ENCODE measurements around the gene NKX2-8. TPM values are rescaled to one million over a fixed set of nuclear protein-coding genes. Genes with fewer than 3 reads are reported as not detected.
A peak's percentile ranks its signal among the peaks of the same experiment; 100 is the strongest.

NKX2-8 gene
- total RNA-seq, 4 donors from 2014 or later = not detected

GRCh38 chr14:36570065-36570464 is 12.3 kb downstream of the NKX2-8 start:
- 55% methylated on average over 2 of the region's 2 CpGs for WGBS
- H3K27me3 ChIP-seq = peaks cover 0 to 23% (median 3%) of the 10 kb centered on the region in 4 donors

GRCh38 chr14:36556811-36557433 is 25.5 kb downstream of the NKX2-8 start:
- no peak for DNase-seq (ENCODE audit: extremely low spot score)
- intact Hi-C loops (cut with DNase I) = loop anchor here (10.0 kb wide), 2 partner anchors 388 to 598 kb away; no protein-coding TSS in a partner anchor

More at GRCh38 chr14:36570065-36570464, 12.3 kb downstream of the NKX2-8 start:
- intact Hi-C loops (cut with DNase I) = no loop called here
- Histone ChIP-seq H3K4me1 (no peaks in the 10 kb centered on the region), H3K36me3 (no peaks in the 10 kb centered on the region), H3K27ac (replicated peaks in 1 of 4) (no peak overlapping the region), H3K4me3 (no peak overlapping the region), H3K9me3 (no peaks in the 10 kb centered on the region)
- TF ChIP-seq POLR2AphosphoS5 (IDR thresholded peaks at IDR 0.05) (no peak), CTCF (IDR thresholded peaks at IDR 0.05) (no peak), POLR2A (IDR thresholded peaks at IDR 0.05; ENCODE audit: low read depth) (no peak), EP300 (IDR thresholded peaks at IDR 0.05) (no peak)
- no peak for DNase-seq (ENCODE audit: extremely low spot score)

DNA sequence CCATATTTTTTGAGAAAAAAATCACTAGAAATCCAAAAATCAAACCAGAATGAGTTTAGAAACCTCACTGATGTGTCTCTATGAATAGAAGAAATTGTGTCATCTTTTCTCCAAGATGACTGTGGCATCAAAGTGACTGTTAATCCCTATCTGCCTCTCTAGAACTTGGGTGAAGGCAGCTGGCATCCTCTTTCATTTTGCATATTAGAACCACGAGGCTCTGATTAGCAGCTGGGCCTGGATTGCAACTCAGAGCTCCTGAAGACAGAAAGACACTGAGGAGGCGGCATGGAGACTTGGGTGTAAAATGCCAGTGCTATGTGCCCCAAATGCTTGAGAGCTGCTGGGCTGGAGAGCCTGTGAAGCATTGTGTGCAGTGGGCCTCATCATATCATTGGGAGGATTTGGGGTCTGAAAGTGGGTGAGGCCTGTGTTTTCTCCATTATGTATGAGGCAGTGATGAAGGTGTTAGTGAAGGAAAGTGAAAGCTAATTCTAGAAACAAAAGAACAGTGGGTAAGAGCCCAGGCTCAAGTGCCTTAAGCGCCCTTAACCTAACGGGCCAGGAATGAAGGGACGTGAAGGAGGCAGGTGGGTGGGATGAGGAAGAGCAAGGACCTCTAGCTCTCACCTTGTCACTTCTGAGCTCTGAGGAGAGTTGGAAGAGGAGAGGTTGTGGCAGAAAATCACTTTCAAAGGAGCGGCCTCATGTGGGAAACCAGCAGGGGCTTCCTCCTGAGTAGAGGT is 26.2 kb downstream of the NKX2-8 start:
- H3K36me3 ChIP-seq = no peaks in the 10 kb centered on the region
- no peak overlapping the region for H3K4me3 ChIP-seq
- peaks cover 0 to 21% (median 1%) of the 10 kb centered on the region in 4 donors for H3K27me3 ChIP-seq
- no peaks in the 10 kb centered on the region for H3K9me3 ChIP-seq
- TF ChIP-seq CTCF (IDR thresholded peaks at IDR 0.05) = no peak
- no peak for TF ChIP-seq POLR2A (IDR thresholded peaks at IDR 0.05; ENCODE audit: low read depth)
- no peak for TF ChIP-seq EP300 (IDR thresholded peaks at IDR 0.05)
- TF ChIP-seq POLR2AphosphoS5 (IDR thresholded peaks at IDR 0.05) = no peak
- WGBS = 87% methylated on average over 6 of the region's 6 CpGs
- no peak for DNase-seq (ENCODE audit: extremely low spot score)
- no peaks in the 10 kb centered on the region for H3K4me1 ChIP-seq
- intact Hi-C loops (cut with DNase I) = loop anchor here (10.0 kb wide), 2 partner anchors 389 to 599 kb away; no protein-coding TSS in a partner anchor
- no peak overlapping the region for H3K27ac ChIP-seq (replicated peaks in 1 of 4)

More at GRCh38 chr14:36556811-36557433, 25.5 kb downstream of the NKX2-8 start:
- Histone ChIP-seq H3K9me3 (no peaks in the 10 kb centered on the region), H3K36me3 (no peaks in the 10 kb centered on the region), H3K27ac (replicated peaks in 1 of 4) (no peak overlapping the region), H3K27me3 (peaks cover 0 to 26% (median 1%) of the 10 kb centered on the region in 4 donors), H3K4me3 (no peak overlapping the region), H3K4me1 (no peaks in the 10 kb centered on the region)
- WGBS = 62% methylated on average over 9 of the region's 9 CpGs
- TF ChIP-seq POLR2A (IDR thresholded peaks at IDR 0.05; ENCODE audit: low read depth) = no peak
- TF ChIP-seq CTCF (IDR thresholded peaks at IDR 0.05) = peak; percentile 47 to 64 (median 55)
- no peak for TF ChIP-seq POLR2AphosphoS5 (IDR thresholded peaks at IDR 0.05)
- no peak for TF ChIP-seq EP300 (IDR thresholded peaks at IDR 0.05)

- Histone ChIP-seq H3K9me3 (no peaks in the 10 kb centered on the region), H3K27me3 (peaks cover 0 to 4% (median 1%) of the 10 kb centered on the region in 4 donors), H3K4me1 (no peaks in the 10 kb centered on the region), H3K4me3 (no peak overlapping the region), H3K27ac (replicated peaks in 1 of 4) (no peak overlapping the region), H3K36me3 (no peaks in the 10 kb centered on the region)
- no peak for DNase-seq (ENCODE audit: extremely low spot score)
- TF ChIP-seq CTCF (IDR thresholded peaks at IDR 0.05) (peak; percentile 38 to 65 (median 59)), POLR2A (IDR thresholded peaks at IDR 0.05; ENCODE audit: low read depth) (no peak)
- WGBS = 38% methylated on average over 4 of the region's 4 CpGs
- intact Hi-C loops (cut with DNase I) = loop anchor here (5.0 to 10.0 kb wide), 3 partner anchors 54 to 601 kb away; no protein-coding TSS in a partner anchor
Measured at GRCh38 chr14:36553656-36554260, 28.7 kb downstream of the NKX2-8 start.

All from esophagus muscularis mucosa (tissue), 4 donors.